T-helper 1 cell treated with Interleukin-12 subunit alpha and Interleukin-12 subunit beta and Interleukin-4 antibody, amounts not matched to agents 30 ng/mL and 1 ng/mL, for 36 hours (primary cell): ENCODE results near the gene E2F1. TPM values are rescaled to one million over a fixed set of nuclear protein-coding genes. Genes with fewer than 3 reads are reported as not detected.

Experiments used
- intact Hi-C: fragments of 100-400 bp; cut with micrococcal nuclease; formaldehyde crosslinking; loops from one replicate; pipeline ENCODE4 v1.15.1; 2024
- total RNA-seq: library from RNA; stranded (reverse); gene quantifications from 2 replicates; pipeline ENCODE4 v1.2.3, GENCODE V29; 2022

E2F1 gene
- total RNA-seq, result 72.3 and 73.3 TPM in 2 replicates

DNA sequence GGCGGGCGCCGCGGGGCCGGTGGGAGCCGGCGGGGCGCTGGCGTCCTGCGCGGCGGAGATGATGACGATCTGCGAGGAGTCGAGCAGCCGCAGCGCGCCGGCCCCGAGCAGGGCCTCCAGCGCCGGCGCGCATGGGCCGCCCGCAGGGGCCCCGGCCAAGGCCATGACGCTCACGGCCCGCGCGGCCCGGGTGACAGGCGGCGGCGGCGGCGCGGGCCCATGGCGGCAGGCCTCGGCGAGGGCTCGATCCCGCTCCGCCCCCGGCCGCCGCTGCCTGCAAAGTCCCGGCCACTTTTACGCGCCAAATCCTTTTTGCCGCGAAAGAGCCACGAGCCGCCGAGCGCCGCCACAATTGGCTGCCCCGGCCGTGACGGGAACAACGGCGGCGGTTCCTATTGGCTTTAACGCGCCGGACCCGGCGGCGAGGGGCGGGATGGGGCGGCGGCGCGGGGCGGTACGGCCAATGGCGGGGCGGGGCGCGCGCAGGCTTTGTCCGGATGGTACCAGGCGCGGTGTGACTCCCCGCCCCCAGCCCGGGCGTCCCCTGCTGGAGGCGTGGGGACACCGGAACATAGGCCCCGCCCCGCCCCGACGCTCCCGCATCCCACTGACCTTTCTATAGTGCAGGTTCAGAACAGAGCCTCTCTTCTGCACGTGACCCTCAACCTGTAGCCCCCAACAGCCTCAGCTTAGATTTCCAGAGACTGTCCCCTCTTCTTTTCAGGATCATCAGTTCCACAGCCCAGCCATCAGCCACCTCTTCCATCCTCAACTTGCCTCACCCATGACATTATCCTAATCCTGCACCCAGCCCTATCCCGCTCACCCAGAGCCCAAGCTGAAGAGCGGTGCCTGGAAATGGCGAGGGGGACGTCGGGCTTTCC lies at the start of gene E2F1:
TSS of gene E2F1 (minus strand) at position 286 of the 884 bp plus-strand sequence. CDS start at position 165, 121 bp downstream.
- intact Hi-C loops, result loop anchor here (1.0 to 10.0 kb wide), 13 partner anchors 12 to 1191 kb away; partner anchors contain the start of genes ACSS2, ACTL10, CDK5RAP1 and CHMP4B

DNA sequence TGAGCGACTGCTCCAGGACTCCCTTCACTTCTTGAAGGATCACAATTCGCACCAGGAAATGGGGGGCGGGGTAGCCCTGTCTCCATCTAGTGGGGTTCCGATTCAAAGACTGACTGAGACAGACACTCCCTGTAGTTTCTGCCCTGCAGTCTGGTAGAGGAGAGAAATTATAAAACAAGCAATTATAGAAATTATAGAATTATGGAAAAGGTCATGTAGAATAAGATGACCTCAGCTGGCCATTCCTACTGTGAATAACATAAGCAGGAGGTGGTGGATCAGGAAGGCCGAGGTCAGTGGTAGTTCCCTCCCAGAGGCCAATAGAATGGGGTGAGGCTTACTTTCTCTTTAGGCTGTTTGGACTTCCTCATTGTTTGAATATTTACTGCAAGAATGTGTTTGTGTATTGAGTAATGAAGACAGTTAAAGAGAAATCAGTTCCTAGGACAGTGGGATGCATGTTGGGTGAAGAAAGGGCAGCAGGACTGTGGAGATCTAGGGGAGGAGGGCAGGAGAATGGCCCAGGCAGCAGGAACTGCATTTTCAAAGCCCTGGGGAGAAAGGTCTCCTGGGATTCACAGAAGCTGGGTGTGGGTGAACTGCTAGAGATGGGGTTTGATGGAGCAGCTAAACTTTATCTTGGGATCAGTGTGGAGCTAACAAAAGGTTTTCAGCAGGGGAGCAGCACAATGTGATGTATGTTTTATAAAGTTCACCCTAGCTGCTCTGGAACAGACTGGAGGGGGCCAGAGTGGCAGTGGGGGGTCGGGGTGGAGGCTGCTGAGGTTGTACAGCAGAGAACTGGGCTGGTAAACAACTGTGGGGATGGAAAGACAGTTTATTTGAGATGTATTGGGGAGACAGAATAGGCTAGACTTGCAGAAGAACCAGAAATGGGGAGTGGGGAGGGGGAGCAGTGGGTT lies 47.7 kb upstream of the E2F1 start:
- intact Hi-C loops, result loop anchor here (2.0 to 5.0 kb wide), 3 partner anchors 45 to 1377 kb away; partner anchors contain the start of gene ASXL1

DNA sequence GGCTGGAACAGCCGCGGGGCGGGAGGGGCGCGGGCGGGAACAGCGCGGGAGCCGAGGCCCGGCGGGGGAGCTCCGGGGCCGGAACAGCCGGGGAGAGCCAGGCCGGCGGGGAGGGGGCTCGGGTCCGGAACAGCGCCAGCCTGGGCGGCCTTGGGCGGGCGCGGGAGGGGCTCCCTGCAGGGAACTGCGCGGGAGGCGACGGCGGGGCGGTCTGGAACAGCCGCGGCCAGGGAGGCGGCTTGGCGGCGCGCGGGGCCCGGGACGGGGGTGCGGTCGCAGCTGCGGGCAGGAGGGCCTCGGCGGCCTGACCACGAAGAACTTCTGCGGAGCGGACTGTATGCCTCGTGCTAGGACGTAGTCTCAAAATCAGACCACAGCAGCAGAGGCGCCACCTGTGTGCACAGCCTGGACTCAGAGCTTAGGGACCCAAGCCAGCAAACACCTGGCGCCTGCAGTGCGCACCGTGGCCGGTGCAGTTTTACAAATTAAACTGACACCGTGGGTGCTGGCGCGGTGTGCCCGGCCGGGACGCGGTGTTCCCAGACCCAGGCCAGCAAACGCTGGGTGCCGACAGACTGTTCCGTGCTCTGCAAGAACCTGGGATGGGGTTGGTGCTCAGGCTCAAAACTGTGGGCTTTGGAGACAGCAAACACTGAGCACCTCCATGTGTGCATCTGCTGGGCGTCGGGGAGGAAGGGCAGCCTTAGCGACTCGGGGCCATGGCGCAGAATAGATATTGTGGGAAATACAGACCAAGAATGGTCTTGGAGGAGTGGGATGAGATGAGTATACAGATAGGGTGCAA lies 46.2 kb upstream of the E2F1 start:
- intact Hi-C loops, result loop anchor here (1.0 to 5.0 kb wide), 11 partner anchors 46 to 1375 kb away; partner anchors contain the start of genes ASXL1, CDK5RAP1, CHMP4B and E2F1

GRCh38 chr20:33731693-33732165 lies 45.5 kb upstream of the E2F1 start, which contains the start of gene ZNF341:
Gene ZNF341 (plus strand): TSS chr20:33731996. CDS start chr20:33732022, 26 bp downstream.
- intact Hi-C loops, result loop anchor here (1.0 to 5.0 kb wide), 13 partner anchors 11 to 1374 kb away; partner anchors contain the start of genes ACTL10, ASXL1, CDK5RAP1 and CHMP4B

GRCh38 chr20:33730946-33731692 lies 44.9 kb upstream of the E2F1 start:
- intact Hi-C loops, result loop anchor here (1.0 to 5.0 kb wide), 3 partner anchors 11 to 1374 kb away; partner anchors contain the start of genes ACTL10, ASXL1 and PXMP4

DNA sequence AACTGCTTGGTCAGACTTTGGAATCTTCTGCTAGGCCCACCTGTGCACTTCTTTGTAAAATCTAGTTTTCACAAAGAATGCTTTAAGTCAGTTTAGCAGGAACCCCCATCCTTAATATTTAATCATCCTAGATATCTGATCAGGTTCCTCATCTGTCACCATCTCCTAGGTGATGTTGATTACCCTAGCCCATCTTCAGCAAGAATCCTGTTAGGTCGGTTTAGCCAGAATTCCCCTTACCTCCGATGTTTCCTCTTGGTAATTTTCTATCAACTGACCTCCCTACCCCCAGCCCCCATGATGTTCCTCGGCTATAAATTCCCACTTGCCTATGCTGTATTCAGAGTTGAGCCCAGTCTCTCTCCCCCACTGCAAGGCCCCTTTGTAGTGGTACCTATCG lies 42.9 kb upstream of the E2F1 start:
- intact Hi-C loops, result no loop called here

GRCh38 chr20:33728463-33728862 lies 42.3 kb upstream of the E2F1 start:
- intact Hi-C loops, result no loop called here

DNA sequence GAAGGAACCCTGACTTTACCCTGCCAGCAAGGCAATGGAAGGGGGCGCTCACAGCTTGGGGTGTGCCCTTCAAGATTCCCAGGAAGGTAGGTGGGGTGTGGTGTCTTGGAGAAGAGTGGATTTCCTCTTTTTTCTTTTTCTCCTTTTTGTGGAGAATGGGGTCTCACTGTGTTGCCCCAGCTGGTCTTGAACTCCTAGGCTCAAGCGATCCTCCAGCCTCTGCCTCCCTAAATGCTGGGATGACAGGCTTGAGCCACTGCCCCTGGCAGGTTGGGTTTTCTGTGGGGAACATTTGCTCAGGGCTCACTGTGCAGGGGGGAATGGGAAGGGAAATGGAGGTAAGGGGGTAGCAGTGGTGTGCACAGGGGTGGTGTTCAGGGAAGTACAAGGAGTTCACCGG lies 41.6 kb upstream of the E2F1 start:
- intact Hi-C loops, result no loop called here

GRCh38 chr20:33727115-33727479 lies 40.9 kb upstream of the E2F1 start:
- intact Hi-C loops, result no loop called here

GRCh38 chr20:33725607-33726264 lies 39.6 kb upstream of the E2F1 start:
- intact Hi-C loops, result no loop called here

DNA sequence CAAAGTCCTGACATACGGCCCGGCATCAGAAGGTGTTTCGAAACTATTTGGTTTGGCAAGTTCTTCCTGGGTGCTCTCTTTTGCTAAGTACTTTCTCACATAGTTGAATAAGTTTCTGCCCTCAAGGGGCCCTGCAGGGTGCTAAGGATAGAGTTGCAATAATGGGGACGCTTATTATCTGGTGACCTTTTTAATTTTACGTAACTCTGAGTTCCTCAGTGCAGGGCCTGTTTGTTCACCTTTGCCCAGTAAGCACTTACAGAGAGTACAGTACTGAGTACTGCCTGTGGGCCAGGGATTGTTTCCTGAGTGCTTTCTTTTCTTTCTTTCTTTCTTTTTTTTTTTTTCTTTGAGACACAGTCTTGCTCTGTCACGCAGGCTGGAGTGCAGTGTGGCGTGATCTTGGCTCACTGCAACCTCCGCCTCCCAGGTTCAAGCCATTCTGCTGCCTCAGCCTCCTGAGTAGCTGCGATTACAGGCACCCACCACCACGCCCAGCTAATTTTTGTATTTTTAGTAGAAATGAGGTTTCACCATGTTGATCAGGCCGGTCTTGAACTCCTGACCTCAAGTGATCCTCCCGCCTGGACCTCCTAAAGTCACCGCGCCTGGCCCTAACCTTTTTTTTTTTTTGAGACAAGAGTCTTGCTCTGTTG lies 38.4 kb upstream of the E2F1 start:
- intact Hi-C loops, result no loop called here

DNA sequence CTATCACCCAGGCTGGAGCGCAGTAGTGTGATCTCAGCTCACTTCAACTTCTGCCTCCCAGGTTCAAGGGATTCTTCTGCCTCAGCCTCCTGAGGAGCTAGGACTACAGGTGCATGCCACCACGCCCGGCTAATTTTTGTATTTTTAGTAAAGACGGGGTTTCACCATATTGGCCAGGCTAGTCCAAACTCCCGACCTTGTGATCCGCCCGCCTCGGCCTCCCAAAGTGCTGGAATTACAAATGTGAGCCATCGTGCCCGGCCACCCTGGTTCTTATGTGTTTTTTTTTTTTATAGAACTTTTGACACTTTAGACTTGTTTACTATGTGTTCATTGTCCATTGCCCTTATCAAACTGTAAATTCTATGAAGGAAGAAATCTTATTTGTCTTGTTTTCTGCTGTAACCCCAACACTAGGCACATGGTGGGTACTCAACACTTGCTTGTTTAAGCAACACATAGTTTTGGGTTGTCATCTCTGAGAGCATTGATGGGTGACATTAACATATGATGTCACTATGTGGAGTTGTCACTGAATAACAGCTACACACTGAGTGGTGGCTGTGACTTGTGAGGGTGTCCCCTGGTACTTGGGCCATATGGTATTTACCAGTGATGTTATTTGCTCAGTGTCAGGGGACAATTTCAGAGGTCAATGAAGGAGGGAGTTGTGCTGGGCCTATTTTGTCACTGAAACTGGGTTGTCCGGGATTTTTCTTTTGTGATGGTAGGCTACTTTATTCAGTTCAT lies 35.4 kb upstream of the E2F1 start:
- intact Hi-C loops, result loop anchor here (2.0 kb wide), 2 partner anchors 581 to 837 kb away; partner anchors contain the start of genes AHCY and MAP1LC3A

- intact Hi-C loops, result loop anchor here (1.0 to 2.0 kb wide), 13 partner anchors 11 to 839 kb away; partner anchors contain the start of genes ACTL10, AHCY, CDK5RAP1 and CHMP4B
Observed at GRCh38 chr20:33719989-33720709, 34.0 kb upstream of the E2F1 start, which contains the start of gene PXMP4. Gene PXMP4 (minus strand): TSS chr20:33720310. CDS start chr20:33720207, 103 bp downstream.

GRCh38 chr20:33719277-33719988 lies 33.2 kb upstream of the E2F1 start:
- intact Hi-C loops, result no loop called here

GRCh38 chr20:33716498-33716897 lies 30.3 kb upstream of the E2F1 start:
- intact Hi-C loops, result no loop called here

DNA sequence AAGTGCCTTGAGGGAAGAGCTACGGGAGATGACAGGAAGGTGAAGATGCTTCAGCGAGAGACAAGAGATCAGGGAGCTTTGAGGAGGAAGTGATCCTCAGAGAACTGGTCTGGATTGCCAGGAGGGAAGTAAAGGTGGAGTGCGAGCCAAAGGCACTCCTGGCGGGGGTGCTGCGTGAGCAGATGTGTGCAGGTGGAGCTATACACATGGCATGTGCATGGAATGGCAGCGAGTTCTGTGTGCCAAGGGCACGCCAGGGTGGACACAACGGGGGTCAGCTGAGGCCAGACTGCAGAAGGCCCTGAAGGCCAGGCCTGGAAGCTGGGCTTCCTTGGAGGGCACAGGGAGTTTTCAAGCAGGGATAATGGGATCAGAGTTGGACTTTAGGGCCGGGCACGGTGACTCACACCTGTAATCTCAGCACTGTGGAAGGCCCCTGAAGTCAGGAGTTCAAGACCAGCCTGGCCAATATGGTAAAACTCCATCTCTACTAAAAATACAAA lies 27.7 kb upstream of the E2F1 start:
- intact Hi-C loops, result no loop called here
